GM21528 (cell line): ENCODE data around the gene SLC38A8.

Experiments used
- ATAC-seq: cut with Tn5 transposase; IDR thresholded peaks from one replicate; pipeline ENCODE4 v1.9.1; 2021; ENCODE audit warnings: mild to moderate bottlenecking, moderate library complexity; ENCODE audit not compliant: unreplicated experiment, low FRiP score

Gene SLC38A8

DNA sequence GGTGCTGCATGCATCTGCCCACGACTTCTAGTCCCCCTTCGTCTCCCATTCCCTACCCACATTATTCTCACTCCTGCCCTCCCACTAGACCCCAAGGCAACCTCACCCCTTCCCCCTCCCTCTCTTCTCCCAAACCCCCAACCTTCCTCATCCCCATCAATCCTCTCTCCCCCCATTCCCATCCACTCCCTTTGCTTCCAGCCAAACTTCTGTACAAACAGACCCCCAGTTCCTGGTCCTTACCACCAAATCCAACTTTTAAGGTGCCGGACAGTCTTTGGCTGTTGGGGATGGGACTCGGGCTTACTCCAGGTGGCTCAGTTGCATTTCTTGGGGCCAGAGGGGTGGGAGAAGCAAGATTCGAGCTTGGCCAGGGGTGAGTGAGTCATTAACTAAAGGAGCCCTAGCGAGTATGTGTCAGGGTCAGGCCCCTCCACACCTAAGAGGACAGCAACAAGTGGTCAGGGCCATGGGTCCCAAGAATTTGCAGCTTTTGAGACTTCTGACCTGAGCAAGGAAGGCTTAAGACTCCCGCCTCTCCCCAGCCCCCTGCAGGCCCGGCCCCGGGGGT, at the start of gene SLC38A8:
TSS of gene SLC38A8 (minus strand) at position 488 of the 571 bp plus-strand sequence. CDS start 638 bp downstream, outside the sequence.
- no peak for ATAC-seq

DNA sequence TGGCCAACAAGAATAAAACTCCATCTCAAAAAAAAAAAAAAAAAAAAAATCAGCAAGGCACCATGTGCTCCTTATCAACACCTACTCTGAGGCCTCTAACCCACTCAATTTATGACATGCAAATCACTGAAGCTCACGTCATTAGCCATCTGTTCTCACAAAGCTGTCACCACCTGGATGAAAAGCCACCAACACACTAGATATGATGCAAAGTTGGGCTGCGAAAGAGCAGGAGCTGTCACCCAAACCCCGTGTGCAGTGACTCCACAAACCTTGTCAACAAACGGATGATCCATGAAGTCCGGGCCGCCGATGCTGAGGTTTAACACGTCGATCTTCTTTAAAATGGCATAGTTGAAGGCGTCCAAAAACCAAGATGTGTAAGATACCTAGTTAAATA, 48.9 kb upstream of the SLC38A8 start:
- no peak for ATAC-seq

DNA sequence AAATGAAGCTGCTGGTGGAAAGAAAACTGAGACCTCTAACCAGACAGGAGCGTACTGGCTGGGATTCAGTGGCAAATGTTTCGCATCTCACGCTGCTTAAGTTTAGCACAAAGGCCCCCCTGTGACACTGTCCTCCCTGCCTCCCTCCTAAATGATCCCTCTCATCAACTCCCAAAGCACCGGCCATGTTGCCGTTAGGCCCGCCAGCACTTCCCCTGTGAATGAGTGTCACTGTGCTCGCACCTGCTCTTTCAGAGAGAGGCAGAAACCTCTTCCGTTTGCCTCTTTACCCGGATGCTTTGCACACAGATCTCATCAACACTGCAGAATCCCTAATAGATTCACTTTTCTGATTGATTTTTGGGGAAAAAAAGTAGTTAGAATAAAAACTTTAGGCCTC, 47.6 kb upstream of the SLC38A8 start:
- no peak for ATAC-seq

DNA sequence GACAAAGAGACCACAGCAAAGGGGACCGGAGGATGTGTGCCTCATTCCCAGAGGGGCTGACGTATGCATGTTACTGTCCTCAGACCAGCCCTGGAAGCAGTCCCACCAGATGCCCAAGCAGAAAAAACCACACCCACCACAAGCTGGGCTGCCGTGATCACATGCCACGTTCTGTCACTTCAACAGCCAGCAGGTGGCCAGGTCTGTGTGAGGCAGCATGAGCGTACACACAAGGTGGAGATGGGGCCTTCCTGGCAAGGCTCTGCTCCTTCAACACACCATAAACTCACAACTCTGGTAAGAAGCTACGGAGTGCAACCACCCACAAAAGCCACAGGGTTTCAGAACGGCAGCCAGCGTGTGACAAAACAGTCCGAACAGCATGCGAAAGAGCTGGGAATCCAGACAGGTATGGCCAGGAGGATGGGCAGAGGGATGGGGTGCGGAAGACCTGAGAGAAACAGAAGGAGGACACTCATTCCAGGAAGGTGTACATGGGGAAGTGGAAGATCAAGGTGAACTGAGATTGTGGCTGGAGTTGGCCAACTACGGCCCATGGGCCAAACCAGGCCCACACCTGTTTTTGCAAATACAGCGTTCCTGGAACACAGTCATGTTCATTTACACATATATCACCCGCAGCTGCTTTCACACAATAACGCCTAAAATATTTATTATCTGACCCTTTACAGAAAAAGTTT, 46.2 kb upstream of the SLC38A8 start:
- peak; percentile 81 for ATAC-seq

DNA sequence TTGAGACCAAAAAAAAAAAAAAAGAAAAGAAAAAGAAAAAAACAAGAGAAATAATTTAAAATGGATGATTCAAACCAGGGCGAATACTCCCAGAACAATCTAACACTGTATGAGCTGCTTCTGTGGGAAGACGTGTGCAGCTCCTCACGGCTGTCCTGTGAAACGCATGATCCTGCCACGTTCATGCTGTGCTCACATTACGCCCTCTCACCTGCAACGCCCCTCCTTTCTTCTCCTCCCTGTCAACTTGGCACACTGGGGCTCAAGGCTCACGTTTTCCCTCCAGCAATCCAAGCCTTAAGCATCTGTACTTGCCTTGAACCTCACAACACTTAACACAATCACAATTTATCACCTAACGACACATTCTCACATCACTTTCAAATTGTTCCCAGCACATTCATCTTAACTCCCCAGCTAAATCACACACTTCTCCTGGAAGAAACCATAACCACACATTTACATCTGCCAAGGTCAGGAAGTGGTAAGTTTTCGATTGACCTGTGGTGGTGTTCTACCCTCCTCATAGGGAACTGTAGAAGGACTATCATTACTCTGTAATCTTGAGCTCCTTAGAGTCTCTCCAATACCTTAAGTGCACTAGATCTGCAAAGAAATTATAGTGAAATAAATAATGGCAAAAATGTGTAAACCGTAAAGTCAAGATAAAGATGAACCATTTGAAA, 45.0 kb upstream of the SLC38A8 start:
- no peak for ATAC-seq

- no peak for ATAC-seq
These were observed 44.4 kb upstream of the SLC38A8 start for GRCh38 chr16:84087001-84087400.

DNA sequence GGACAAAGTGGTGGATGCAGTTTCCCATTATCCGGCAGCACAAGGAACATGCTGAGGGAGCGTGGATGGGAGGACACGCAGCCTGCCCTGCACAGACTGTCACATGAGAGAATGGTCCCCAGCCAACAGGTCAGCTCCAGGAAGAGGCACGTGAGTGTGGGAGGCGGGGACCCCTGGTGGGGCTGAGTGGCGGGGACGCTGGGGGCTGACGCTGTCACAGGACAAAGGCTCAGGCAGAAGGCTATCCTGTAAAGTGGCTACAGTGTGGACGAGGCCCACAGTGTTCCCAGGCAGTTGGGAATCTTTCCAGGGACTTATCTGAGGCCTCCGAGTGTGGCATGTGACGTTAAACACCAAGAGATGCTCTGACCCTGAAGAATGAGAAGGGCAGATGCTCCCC, 43.7 kb upstream of the SLC38A8 start:
- ATAC-seq: no peak

DNA sequence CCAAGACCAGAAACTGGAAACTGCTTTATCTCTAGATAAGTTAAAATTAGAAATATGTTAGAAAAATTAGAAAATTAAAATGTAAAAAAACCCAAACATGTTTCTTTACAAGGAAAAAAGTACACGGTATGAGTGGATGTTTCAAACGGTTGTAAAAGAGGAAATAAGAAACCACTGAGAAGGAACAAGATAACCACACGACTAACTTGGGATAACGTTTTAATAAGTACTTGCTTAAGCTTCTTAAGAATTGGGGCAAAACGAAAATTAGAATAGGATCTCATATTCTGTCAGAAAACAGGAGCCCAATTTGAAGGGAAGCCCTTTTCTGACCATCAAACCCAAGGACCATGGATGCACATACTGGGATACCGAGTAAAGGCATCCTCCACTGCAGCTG, 43.2 kb upstream of the SLC38A8 start:
- ATAC-seq: no peak

- no peak for ATAC-seq
These were observed 42.7 kb upstream of the SLC38A8 start for GRCh38 chr16:84085271-84085667.

DNA sequence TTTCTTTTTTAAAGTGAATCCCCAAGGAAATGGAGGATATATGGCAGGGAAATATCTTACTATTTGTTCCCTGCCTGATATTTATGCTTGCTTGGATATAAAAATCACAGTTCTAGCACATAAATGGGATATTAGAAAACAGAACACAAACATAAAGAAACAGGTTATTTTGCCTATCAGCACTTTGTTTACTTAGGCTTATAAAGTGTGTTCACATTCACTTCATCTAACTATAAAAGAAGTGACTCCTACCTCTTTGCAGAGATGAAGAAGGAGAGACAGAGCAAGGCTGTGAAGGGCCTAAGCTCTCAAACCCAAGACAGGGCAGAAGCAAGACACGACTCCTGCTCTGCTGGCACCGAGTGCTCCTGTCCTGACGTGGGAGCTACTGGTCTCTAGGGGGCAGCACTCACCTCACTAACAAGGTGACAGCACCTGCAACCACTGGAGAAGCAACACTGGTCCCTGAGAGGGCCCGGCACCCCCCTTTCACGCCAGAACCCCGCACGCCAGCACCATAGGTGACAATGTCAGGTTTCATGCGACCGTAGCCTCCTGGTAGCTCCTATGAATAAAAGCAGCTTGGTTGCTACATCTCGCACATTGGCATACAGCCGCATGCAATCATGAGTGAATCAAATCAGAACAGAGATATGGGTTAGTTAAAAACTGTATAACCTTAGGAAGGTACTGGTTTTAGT, 42.1 kb upstream of the SLC38A8 start:
- no peak for ATAC-seq

GRCh38 chr16:84082835-84083569, 40.4 kb upstream of the SLC38A8 start:
- ATAC-seq: no peak

DNA sequence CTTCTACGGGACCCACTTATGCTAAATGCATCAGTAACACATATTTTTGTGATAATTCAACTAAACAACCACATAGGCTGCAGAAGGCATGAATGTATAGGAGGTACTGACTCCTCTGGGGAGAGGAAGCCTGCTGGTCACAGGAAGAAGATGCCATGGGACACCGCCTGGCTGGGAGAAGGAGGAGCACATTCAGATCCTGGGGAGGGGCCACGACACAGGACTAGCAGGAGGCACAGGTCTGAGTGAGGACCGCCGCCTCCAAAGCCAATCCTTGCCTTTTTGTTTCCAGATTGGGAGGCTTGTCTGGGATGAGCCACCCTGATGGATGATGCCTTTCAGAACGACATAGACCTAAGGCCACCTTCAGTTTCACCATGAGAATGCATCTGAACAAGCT, 39.5 kb upstream of the SLC38A8 start:
- no peak for ATAC-seq

DNA sequence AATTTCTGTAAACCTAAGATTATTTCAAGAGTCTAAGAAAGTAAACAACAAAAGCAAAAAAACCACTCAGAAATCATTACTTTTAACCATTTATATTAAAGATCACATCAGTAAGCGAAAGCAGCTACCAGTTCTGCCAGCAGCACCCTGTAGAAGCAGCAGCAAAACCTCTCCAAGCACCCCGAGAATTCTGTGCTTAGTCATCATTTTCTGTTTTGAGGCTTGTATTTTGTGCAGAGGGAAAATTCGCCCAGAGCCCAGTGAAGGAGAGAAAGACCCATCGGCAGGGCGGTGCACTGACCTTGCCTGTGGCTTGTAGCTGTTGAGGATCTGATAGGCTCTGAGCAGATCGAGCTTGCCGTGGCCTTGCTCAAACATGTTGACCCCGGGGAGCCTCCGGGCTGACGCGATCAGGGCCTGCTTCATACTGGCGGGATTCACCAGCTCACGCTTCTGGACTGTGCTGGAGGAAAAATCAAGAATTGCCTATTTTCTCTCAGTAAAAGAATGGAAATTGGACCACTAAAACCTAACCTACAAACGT, 38.9 kb upstream of the SLC38A8 start:
- ATAC-seq: no peak

DNA sequence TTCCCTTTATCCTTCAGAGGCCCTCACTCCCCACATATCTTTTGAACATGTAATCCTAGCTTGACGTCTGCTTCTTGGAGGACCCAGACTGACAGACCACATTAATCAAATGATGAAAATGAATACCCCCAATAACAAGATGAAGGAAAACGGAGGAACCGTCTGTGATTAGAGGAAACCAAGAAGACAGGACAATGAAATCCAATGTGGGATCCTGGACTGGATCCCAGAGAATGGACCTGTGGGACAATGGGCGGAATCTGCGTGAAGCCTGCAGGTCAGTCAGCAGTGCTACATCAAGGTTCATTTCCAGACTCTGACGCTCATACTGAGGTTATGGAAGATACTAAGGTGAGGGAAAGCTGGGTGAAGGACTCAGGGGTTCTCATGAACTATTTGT, 38.2 kb upstream of the SLC38A8 start:
- no peak for ATAC-seq

- ATAC-seq: no peak
These were observed 37.8 kb upstream of the SLC38A8 start for GRCh38 chr16:84080378-84080777.

DNA sequence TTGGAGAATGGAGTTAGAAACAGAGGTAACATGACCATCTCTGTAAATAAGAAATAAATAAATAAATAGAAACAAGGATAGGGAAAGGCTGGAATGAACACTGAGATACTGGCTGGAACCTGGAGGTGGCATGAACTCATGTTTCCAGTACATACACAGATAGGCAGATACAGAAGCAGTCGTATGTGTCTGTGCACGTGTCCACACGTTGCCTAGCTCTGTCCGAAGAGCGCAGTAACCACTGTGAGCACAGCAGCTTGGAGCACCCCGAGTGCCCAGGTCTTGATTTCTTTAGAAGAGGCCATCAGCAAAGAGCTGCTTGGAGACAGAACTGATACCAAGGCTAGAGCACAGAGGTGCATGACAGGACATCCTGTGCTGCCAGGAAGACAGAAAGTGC, 37.1 kb upstream of the SLC38A8 start:
- no peak for ATAC-seq

GRCh38 chr16:84075376-84075775, 32.8 kb upstream of the SLC38A8 start:
- ATAC-seq: no peak

- no peak for ATAC-seq
These were observed 32.1 kb upstream of the SLC38A8 start for GRCh38 chr16:84074721-84075120.

DNA sequence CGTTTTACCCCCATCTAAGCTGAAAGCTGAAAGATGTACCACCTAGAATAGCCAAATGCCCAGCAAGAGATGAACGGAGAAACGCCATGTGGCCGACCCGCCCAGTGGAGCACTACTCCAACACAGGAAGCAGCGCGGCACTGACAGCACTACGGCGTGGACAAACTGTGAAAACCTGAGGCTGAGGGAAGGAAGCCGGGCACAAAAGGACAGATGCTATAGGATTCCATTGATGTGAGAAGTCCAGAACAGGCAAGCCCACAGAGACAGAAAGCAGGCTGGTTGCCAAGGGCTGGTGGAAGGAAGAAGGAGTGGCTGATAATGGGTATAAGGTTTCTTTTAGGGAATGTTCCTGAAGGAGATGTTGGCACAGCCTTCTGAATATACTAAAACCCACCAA, 29.4 kb upstream of the SLC38A8 start:
- ATAC-seq: no peak

GRCh38 chr16:84071121-84071520, 28.5 kb upstream of the SLC38A8 start:
- ATAC-seq: no peak
